Nephron (organoid): ENCODE data around the gene NEDD4L.

Experiments used
- H3K27ac Mint-ChIP-seq, 3 experiments: 2 replicates each; pipeline ENCODE4 v1.8.0; 2020; ENCODE audit warnings: mixed read lengths in 3 of 3, mild to moderate bottlenecking in 2 of 3, moderate library complexity in 1 of 3
- H3K27me3 Mint-ChIP-seq: 2 replicates; pipeline ENCODE4 v1.8.0; 2021; ENCODE audit warnings: low read depth, mild to moderate bottlenecking, moderate library complexity, mixed read lengths
- H3K36me3 Mint-ChIP-seq: 2 replicates; pipeline ENCODE4 v1.8.0; 2020; ENCODE audit warnings: low read depth, mixed read lengths
- H3K4me1 Mint-ChIP-seq: 2 replicates; pipeline ENCODE4 v1.8.0; 2020; ENCODE audit warnings: mixed read lengths
- H3K4me3 Mint-ChIP-seq, 3 experiments: 2 replicates each; pipeline ENCODE4 v1.8.0; 2020; ENCODE audit warnings: mild to moderate bottlenecking in 3 of 3, mixed read lengths in 3 of 3, moderate library complexity in 2 of 3
- H3K9me3 Mint-ChIP-seq: 2 replicates; pipeline ENCODE4 v1.8.0; 2020; ENCODE audit warnings: mixed read lengths
- CTCF ChIP-seq, 3 experiments: fragments of 200-600 bp; sonication (generic); IDR thresholded peaks; one replicate each; pipeline ENCODE4 v1.5.0; 2021; ENCODE audit warnings: antibody characterized with exemption in 3 of 3; ENCODE audit not compliant: unreplicated experiment in 3 of 3

Gene NEDD4L

GRCh38 chr18:58401191-58401590 lies 357.2 kb downstream of the NEDD4L start:
- TF ChIP-seq CTCF (IDR thresholded peaks at IDR 0.05; ENCODE audit: unreplicated experiment in 3 of 3), result no peak
- Mint-ChIP-seq H3K27ac (peak overlapping the region in 2 of 3 experiments; percentile 51 to 57), H3K4me1 (peaks cover 63% of the 10 kb centered on the region)

GRCh38 chr18:58402247-58402646 lies 358.2 kb downstream of the NEDD4L start:
- H3K9me3 Mint-ChIP-seq, result no peaks in the 10 kb centered on the region
- peaks cover 18% of the 10 kb centered on the region for H3K36me3 Mint-ChIP-seq
- H3K4me1 Mint-ChIP-seq, result peaks cover 54% of the 10 kb centered on the region
- TF ChIP-seq CTCF (IDR thresholded peaks at IDR 0.05; ENCODE audit: unreplicated experiment in 3 of 3), result peak in 2 of 3 experiments; percentile 12 to 13
- peak overlapping the region; percentile 80 to 91 (median 88) for H3K27ac Mint-ChIP-seq
- peak overlapping the region in 2 of 3 experiments; percentile 8 to 22 for H3K4me3 Mint-ChIP-seq
- H3K27me3 Mint-ChIP-seq, result peaks cover 4% of the 10 kb centered on the region

More at GRCh38 chr18:58401191-58401590, 357.2 kb downstream of the NEDD4L start:
- Mint-ChIP-seq H3K4me3 (no peak overlapping the region), H3K27me3 (peaks cover 4% of the 10 kb centered on the region), H3K36me3 (peaks cover 25% of the 10 kb centered on the region), H3K9me3 (no peaks in the 10 kb centered on the region)

GRCh38 chr18:58402951-58403702 lies 359.1 kb downstream of the NEDD4L start:
- peaks cover 46% of the 10 kb centered on the region for H3K4me1 Mint-ChIP-seq
- no peaks in the 10 kb centered on the region for H3K9me3 Mint-ChIP-seq
- no peak for TF ChIP-seq CTCF (IDR thresholded peaks at IDR 0.05; ENCODE audit: unreplicated experiment in 3 of 3)
- H3K27ac Mint-ChIP-seq, result peak overlapping the region; percentile 80 to 91 (median 88)
- peak overlapping the region in 1 of 3 experiments; percentile 22 for H3K4me3 Mint-ChIP-seq
- no peaks in the 10 kb centered on the region for H3K27me3 Mint-ChIP-seq
- H3K36me3 Mint-ChIP-seq, result peaks cover 9% of the 10 kb centered on the region

- Mint-ChIP-seq H3K4me1 (peaks cover 42% of the 10 kb centered on the region), H3K9me3 (no peaks in the 10 kb centered on the region), H3K27me3 (no peaks in the 10 kb centered on the region), H3K4me3 (no peak overlapping the region), H3K36me3 (peaks cover 7% of the 10 kb centered on the region), H3K27ac (peak overlapping the region; percentile 80 to 91 (median 88))
- no peak for TF ChIP-seq CTCF (IDR thresholded peaks at IDR 0.05; ENCODE audit: unreplicated experiment in 3 of 3)
Measured at GRCh38 chr18:58403799-58404455, 359.9 kb downstream of the NEDD4L start.

- Mint-ChIP-seq H3K4me3 (no peak overlapping the region), H3K9me3 (no peaks in the 10 kb centered on the region), H3K27me3 (no peaks in the 10 kb centered on the region), H3K4me1 (peaks cover 35% of the 10 kb centered on the region), H3K36me3 (no peaks in the 10 kb centered on the region), H3K27ac (no peak overlapping the region)
- no peak for TF ChIP-seq CTCF (IDR thresholded peaks at IDR 0.05; ENCODE audit: unreplicated experiment in 3 of 3)
Measured at GRCh38 chr18:58405107-58405898, 361.3 kb downstream of the NEDD4L start.
